ENCODE data around the gene DCAF12. TPM values are rescaled to one million over a fixed set of nuclear protein-coding genes. Genes with fewer than 3 reads are reported as not detected.

Gene DCAF12
- total RNA-seq, result 42.8 and 43.5 TPM in 2 replicates

DNA sequence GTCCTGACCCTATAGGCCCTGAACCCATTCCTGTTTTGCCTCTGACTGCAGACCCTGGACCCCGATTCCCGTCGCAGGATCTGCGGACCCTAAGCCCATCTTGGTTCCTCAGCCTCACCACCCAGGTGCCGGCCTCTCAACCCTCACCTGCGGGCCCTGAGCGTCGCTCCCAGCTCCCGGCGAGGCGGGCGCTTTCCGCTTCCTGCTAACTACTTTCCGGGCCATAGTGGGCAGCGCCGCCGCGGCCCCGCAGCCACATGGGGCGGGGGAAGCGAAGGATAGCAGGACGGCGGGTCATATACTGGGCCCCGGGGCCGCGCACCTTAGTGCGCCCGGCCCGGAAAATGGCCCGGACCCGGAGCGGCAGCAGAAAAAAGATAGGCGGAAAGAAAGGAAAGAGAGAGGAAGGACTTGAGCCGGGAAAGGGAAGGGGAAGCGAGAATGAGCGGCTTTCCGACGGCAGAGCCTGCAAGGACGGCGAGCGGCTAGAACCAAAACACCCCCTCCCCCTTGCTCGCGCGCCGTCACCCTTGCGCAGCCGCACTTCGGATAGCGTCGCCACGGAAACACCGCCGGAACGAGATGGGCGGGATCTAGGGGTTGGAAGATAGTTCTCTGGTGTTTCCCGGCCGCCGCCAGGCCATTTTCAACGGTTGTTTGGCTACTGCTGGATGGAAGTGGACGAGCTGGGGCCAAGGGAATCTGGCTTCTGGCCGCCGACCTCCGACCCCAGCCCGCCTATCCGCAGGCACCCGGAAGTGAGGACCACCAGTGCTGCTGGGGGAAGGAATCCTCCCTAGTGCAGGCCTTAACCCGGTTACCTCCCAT lies at the start of gene DCAF12:
TSS of gene DCAF12 (minus strand) at position 492 of the 828 bp plus-strand sequence. CDS start at position 225, 267 bp downstream.
- H3K27me3 Mint-ChIP-seq (ENCODE audit: low read depth), result no peaks in the 10 kb centered on the region
- DNase-seq (ENCODE audit: low spot score), result peak; percentile 90
- H3K4me1 Mint-ChIP-seq (ENCODE audit: low read depth), result peaks cover 37% of the 10 kb centered on the region
- H3K27ac Mint-ChIP-seq, result peak within 1 kb of the TSS; percentile 98
- no peaks in the 10 kb centered on the region for H3K9me3 Mint-ChIP-seq
- peak within 1 kb of the TSS; percentile 98 for H3K4me3 Mint-ChIP-seq (ENCODE audit: low read depth)
- intact Hi-C loops (cut with micrococcal nuclease), result loop anchor here (1.0 to 2.0 kb wide), 6 partner anchors 48 to 332 kb away; partner anchors contain the start of genes DNAI1, FAM219A, KIF24 and NUDT2
- H3K36me3 Mint-ChIP-seq (ENCODE audit: low read depth), result peaks cover 30% of the 10 kb centered on the region

DNA sequence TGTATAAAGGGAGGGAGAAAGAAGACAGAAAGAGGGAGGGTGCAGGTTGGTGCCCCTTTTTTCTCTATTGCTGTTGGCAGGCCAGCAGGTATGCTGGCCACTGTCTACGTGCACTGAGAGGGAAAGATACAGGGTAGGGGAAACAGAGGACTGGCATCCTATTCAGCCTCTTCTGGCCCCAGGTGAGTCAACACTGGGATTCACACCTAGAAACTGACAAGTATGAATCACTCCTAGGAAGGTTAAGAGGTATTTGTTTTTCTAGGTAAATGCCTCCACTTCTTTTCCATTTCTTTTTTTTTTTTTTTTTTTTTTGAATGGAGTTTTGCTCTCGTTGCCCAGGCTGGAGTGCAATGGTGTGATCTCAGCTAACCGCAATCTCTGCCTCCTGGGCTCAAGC lies 49.6 kb upstream of the DCAF12 start:
- Mint-ChIP-seq H3K4me3 (ENCODE audit: low read depth) (no peak overlapping the region), H3K9me3 (no peaks in the 10 kb centered on the region), H3K4me1 (ENCODE audit: low read depth) (peaks cover 17% of the 10 kb centered on the region), H3K36me3 (ENCODE audit: low read depth) (peaks cover 11% of the 10 kb centered on the region), H3K27me3 (ENCODE audit: low read depth) (no peaks in the 10 kb centered on the region), H3K27ac (no peak overlapping the region)
- intact Hi-C loops (cut with micrococcal nuclease), result loop anchor here (5.0 kb wide), 2 partner anchors 76 to 941 kb away; partner anchors contain the start of gene ATOSB
- no peak for DNase-seq (ENCODE audit: low spot score)

- peak; percentile 37 for DNase-seq (ENCODE audit: low spot score)
- Mint-ChIP-seq H3K9me3 (no peaks in the 10 kb centered on the region), H3K36me3 (ENCODE audit: low read depth) (no peaks in the 10 kb centered on the region), H3K27me3 (ENCODE audit: low read depth) (no peaks in the 10 kb centered on the region), H3K4me1 (ENCODE audit: low read depth) (peaks cover 6% of the 10 kb centered on the region), H3K4me3 (ENCODE audit: low read depth) (peak overlapping the region; percentile 60), H3K27ac (peak overlapping the region; percentile 55)
- intact Hi-C loops (cut with micrococcal nuclease), result no loop called here
These were observed 45.4 kb upstream of the DCAF12 start for GRCh38 chr9:34171753-34172535.

DNA sequence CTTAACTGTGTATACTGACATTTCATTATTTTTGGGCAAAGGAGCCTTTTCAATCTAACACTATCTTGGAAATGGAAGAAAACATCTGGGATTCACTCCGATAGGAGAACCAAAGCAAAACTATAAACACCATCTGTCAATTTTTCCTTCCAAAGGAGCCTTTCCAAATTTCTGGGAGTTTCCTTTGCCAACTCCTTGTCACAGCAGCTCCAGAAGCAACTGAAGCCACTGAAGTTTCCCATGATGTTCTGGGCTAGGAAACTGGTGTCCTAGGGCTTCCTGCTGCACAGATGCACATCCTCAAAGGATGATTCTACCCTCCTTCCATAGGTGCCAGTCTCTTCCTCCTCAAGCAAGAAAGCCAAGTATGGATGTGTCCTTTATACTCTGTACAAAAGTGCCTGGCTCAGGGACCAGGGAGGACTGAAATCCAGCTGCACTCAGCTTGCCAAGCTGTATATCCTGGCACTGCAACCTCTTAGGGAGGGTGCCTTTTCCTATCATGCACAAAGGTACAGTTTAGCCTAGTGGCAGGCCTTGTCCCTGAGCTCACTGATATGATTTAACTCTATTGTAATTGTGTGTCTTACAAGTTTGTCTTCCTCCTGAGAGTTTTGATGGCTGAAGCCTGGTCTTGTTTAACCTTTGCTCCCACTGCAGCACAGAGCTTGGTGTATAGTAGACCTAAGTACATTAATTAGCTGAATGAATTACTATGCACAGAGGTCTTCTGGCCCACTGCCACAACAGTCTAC lies 43.9 kb upstream of the DCAF12 start:
- Mint-ChIP-seq H3K27me3 (ENCODE audit: low read depth) (no peaks in the 10 kb centered on the region), H3K4me3 (ENCODE audit: low read depth) (no peak overlapping the region), H3K4me1 (ENCODE audit: low read depth) (peaks cover 6% of the 10 kb centered on the region), H3K36me3 (ENCODE audit: low read depth) (no peaks in the 10 kb centered on the region), H3K9me3 (no peaks in the 10 kb centered on the region), H3K27ac (no peak overlapping the region)
- intact Hi-C loops (cut with micrococcal nuclease), result no loop called here
- no peak for DNase-seq (ENCODE audit: low spot score)

DNA sequence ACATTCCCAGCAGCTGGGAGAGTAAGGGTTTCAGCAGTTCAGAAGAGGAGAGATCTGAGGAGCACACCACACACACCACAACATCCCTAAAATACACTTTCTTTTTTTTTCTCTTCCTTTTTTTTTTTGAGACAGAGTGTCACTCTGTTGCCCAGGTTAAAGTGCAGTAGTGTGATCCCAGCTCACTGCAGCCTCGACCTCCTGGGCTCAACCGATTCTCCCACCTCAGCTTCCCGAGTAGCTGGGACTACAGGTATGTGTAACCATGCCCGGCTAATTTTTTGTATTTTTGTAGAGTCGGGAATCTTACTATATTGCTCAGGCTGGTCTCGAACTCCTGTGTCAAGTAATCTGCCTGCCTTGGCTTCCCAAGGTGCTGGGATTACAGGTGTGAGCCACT lies 42.6 kb upstream of the DCAF12 start:
- peaks cover 6% of the 10 kb centered on the region for H3K4me1 Mint-ChIP-seq (ENCODE audit: low read depth)
- H3K9me3 Mint-ChIP-seq, result no peaks in the 10 kb centered on the region
- H3K27me3 Mint-ChIP-seq (ENCODE audit: low read depth), result no peaks in the 10 kb centered on the region
- no peak for DNase-seq (ENCODE audit: low spot score)
- H3K27ac Mint-ChIP-seq, result no peak overlapping the region
- H3K36me3 Mint-ChIP-seq (ENCODE audit: low read depth), result no peaks in the 10 kb centered on the region
- H3K4me3 Mint-ChIP-seq (ENCODE audit: low read depth), result no peak overlapping the region
- intact Hi-C loops (cut with micrococcal nuclease), result no loop called here

- Mint-ChIP-seq H3K27ac (no peak overlapping the region), H3K36me3 (ENCODE audit: low read depth) (no peaks in the 10 kb centered on the region), H3K4me1 (ENCODE audit: low read depth) (no peaks in the 10 kb centered on the region), H3K9me3 (no peaks in the 10 kb centered on the region), H3K27me3 (ENCODE audit: low read depth) (no peaks in the 10 kb centered on the region), H3K4me3 (ENCODE audit: low read depth) (no peak overlapping the region)
- no peak for DNase-seq (ENCODE audit: low spot score)
- intact Hi-C loops (cut with micrococcal nuclease), result no loop called here
These were observed 36.9 kb upstream of the DCAF12 start for GRCh38 chr9:34163434-34163833.

DNA sequence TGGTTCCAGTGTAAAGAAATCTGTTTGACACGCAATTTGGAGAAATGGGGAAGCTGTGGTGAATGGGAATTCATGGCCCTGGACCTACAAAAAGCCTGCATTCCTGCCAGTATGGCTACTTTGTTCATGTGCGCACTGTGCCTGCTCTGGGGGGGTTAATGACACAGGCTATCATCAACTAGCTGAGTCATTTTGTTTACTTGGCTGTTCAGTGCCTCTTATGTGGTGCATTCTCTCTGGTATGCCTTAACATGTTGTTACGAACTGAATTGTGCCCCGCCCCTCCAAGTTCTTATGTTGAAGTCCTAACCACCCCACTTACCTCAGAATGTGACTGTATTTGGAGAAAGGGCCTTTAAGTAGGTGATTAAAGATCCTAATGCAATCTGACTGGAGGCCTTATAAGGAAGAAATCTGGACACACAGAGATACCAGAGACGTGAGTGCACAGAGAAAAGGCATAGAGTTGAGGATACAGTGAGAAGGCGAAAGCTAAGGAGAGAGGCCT lies 31.9 kb upstream of the DCAF12 start:
- DNase-seq (ENCODE audit: low spot score), result no peak
- Mint-ChIP-seq H3K4me3 (ENCODE audit: low read depth) (no peak overlapping the region), H3K27ac (no peak overlapping the region), H3K9me3 (no peaks in the 10 kb centered on the region), H3K27me3 (ENCODE audit: low read depth) (peaks cover 4% of the 10 kb centered on the region), H3K4me1 (ENCODE audit: low read depth) (no peaks in the 10 kb centered on the region), H3K36me3 (ENCODE audit: low read depth) (no peaks in the 10 kb centered on the region)
- intact Hi-C loops (cut with micrococcal nuclease), result no loop called here

GRCh38 chr9:34157898-34158297 lies 31.4 kb upstream of the DCAF12 start:
- intact Hi-C loops (cut with micrococcal nuclease), result no loop called here
- no peak for DNase-seq (ENCODE audit: low spot score)
- Mint-ChIP-seq H3K4me3 (ENCODE audit: low read depth) (no peak overlapping the region), H3K36me3 (ENCODE audit: low read depth) (no peaks in the 10 kb centered on the region), H3K27me3 (ENCODE audit: low read depth) (peaks cover 4% of the 10 kb centered on the region), H3K4me1 (ENCODE audit: low read depth) (no peaks in the 10 kb centered on the region), H3K9me3 (no peaks in the 10 kb centered on the region), H3K27ac (no peak overlapping the region)

DNA sequence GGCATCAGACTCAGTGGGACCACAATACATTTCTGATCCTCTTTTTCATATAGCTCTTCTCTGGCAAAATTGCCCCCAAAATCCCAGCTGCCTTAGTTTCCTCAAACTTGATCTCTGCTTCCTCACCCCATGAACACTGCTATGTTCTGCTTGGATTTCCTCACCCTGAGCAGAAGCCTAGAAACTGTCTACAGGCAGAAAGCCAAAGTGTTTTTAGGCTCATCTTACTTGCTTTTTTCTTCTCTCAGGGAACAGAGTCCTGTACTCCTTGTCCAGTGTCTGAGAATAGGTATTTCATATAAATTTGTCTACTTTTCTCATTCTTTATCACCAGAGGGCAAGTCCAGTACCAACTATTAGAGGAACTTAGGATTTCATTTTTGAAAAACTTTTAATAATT lies 30.8 kb upstream of the DCAF12 start:
- Mint-ChIP-seq H3K4me3 (ENCODE audit: low read depth) (no peak overlapping the region), H3K9me3 (no peaks in the 10 kb centered on the region), H3K27me3 (ENCODE audit: low read depth) (peaks cover 4% of the 10 kb centered on the region), H3K4me1 (ENCODE audit: low read depth) (no peaks in the 10 kb centered on the region), H3K36me3 (ENCODE audit: low read depth) (no peaks in the 10 kb centered on the region), H3K27ac (no peak overlapping the region)
- intact Hi-C loops (cut with micrococcal nuclease), result no loop called here
- no peak for DNase-seq (ENCODE audit: low spot score)

- H3K4me3 Mint-ChIP-seq (ENCODE audit: low read depth), result no peak overlapping the region
- no peak for DNase-seq (ENCODE audit: low spot score)
- H3K9me3 Mint-ChIP-seq, result no peaks in the 10 kb centered on the region
- no peak overlapping the region for H3K27ac Mint-ChIP-seq
- H3K36me3 Mint-ChIP-seq (ENCODE audit: low read depth), result no peaks in the 10 kb centered on the region
- H3K27me3 Mint-ChIP-seq (ENCODE audit: low read depth), result peaks cover 10% of the 10 kb centered on the region
- no peaks in the 10 kb centered on the region for H3K4me1 Mint-ChIP-seq (ENCODE audit: low read depth)
- intact Hi-C loops (cut with micrococcal nuclease), result no loop called here
These were observed 27.6 kb upstream of the DCAF12 start for GRCh38 chr9:34154057-34154456.

DNA sequence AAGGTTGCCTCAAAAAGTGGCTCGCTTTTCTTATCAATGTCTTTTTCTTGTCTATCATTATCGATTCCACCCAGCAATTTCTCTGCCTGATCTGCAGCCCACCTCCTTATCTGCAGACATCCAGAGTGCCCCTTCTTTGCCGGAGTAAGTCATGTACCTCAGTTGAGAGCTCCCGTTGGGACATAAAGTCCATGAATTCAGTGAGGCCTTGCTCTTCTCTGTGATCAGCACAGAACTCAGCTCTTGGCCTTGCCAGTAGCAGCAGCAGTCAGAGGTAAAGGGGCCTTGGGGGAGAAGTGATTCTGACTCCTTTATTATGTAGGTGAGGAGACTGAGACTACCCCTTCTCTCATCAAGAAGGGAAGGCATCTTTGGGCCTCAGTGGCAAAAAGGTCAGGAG lies 24.9 kb upstream of the DCAF12 start:
- H3K36me3 Mint-ChIP-seq (ENCODE audit: low read depth), result no peaks in the 10 kb centered on the region
- H3K27ac Mint-ChIP-seq, result no peak overlapping the region
- no peak overlapping the region for H3K4me3 Mint-ChIP-seq (ENCODE audit: low read depth)
- DNase-seq (ENCODE audit: low spot score), result no peak
- intact Hi-C loops (cut with micrococcal nuclease), result no loop called here
- H3K27me3 Mint-ChIP-seq (ENCODE audit: low read depth), result peaks cover 12% of the 10 kb centered on the region
- H3K9me3 Mint-ChIP-seq, result no peaks in the 10 kb centered on the region
- no peaks in the 10 kb centered on the region for H3K4me1 Mint-ChIP-seq (ENCODE audit: low read depth)

- H3K9me3 Mint-ChIP-seq, result no peaks in the 10 kb centered on the region
- no peak overlapping the region for H3K4me3 Mint-ChIP-seq (ENCODE audit: low read depth)
- no peaks in the 10 kb centered on the region for H3K4me1 Mint-ChIP-seq (ENCODE audit: low read depth)
- H3K27ac Mint-ChIP-seq, result no peak overlapping the region
- DNase-seq (ENCODE audit: low spot score), result no peak
- intact Hi-C loops (cut with micrococcal nuclease), result no loop called here
- H3K36me3 Mint-ChIP-seq (ENCODE audit: low read depth), result no peaks in the 10 kb centered on the region
- H3K27me3 Mint-ChIP-seq (ENCODE audit: low read depth), result peaks cover 11% of the 10 kb centered on the region
These were observed 18.7 kb upstream of the DCAF12 start for GRCh38 chr9:34145165-34145564.
